ENCODE measurements around the gene SPAG8.

SPAG8 gene, protein sequence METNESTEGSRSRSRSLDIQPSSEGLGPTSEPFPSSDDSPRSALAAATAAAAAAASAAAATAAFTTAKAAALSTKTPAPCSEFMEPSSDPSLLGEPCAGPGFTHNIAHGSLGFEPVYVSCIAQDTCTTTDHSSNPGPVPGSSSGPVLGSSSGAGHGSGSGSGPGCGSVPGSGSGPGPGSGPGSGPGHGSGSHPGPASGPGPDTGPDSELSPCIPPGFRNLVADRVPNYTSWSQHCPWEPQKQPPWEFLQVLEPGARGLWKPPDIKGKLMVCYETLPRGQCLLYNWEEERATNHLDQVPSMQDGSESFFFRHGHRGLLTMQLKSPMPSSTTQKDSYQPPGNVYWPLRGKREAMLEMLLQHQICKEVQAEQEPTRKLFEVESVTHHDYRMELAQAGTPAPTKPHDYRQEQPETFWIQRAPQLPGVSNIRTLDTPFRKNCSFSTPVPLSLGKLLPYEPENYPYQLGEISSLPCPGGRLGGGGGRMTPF

DNA sequence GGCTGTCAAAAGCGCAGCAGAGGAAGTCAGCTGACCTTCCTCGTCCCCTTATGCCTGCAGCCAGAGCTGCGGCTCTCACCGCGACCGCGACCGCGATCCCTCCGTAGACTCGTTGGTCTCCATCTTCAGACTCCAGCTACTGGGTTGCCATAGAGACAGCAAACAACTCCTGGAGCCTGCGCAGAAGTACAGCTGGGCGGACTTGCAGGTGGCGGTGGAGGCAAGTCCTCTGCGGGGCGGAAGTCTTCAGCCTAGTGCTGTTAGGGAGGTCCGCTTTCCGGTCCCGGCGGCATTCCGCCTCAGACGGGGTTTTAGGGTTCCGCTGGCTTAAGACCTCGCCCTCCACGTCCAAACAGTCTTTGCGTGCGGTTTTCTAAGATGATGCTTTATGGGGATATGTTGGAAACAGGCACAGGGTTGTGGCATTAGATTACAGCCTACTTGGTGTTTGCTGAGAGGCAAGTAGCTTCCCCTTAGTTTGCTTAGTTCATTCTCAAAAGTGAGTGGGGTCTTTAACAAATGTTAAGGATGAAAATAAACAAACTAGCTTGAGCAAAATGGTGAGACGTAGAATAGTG, at the start of gene SPAG8:
TSS of gene SPAG8 (minus strand) at position 238 of the 578 bp plus-strand sequence. CDS start at position 123, 115 bp downstream.
- peak; percentile 72 to 90 (median 79) for DNase-seq (ENCODE audit: low read depth in 3 of 3)

- DNase-seq (ENCODE audit: low read depth in 3 of 3): no peak
Measured at GRCh38 chr9:35861161-35861897, 49.3 kb upstream of the SPAG8 start.

DNA sequence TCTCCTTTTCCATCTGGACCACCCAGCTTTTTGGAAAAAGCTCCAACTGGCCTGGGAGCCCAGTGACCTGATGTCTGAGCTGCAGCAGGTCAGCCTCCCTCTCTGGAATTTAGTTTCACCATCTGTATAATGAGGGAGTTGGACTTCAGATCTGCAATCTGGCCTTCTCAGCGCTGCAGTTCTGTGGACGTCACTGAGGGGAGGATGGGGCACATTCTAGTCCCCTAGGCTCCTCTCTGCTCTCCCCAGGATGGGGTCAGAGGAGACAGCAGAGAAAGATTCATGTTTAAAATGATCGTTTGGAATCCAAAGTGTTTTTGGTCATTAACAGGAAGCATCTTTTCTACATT, 47.9 kb upstream of the SPAG8 start:
- DNase-seq (ENCODE audit: low read depth in 3 of 3): no peak

- no peak for DNase-seq (ENCODE audit: low read depth in 3 of 3)
Measured at GRCh38 chr9:35859310-35859989, 47.4 kb upstream of the SPAG8 start.

DNA sequence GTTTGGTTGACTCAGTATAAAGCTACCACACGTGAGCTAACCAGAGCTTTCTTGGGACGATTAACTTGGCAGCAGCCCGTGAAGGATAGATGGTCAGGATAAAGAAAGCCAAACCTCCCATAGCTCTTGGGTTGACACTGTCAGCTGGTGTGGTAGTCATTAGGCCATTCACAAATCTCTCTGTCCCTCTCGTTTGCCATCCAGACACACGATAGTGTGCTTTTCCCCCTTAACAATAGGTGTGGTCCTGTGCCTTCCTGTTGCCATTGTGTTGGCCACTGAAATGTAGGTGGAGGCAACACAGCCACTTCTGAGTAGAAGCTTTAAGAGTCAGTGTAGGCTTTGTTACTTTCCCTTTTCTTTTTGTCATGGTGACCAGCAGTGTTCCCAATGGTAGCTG, 46.4 kb upstream of the SPAG8 start:
- no peak for DNase-seq (ENCODE audit: low read depth in 3 of 3)

DNA sequence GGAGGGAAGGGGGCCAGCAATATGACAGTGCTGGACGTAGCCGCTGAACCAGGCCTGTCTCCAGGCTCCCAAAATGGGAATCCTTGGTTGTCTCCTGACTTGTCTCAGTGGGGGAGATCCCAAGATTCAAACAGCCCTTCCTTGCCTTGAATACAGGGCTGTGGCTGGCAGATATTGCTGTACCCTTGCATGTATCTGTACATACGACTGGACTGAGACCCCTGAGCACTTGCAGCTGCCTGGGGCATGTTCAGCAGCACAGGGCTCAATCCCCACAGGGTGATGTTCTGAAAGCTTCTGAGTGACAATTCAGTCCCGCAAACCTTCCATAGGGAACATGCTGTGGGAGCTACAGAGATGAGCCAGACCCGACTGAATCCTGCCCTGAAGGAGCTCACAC, 44.8 kb upstream of the SPAG8 start:
- no peak for DNase-seq (ENCODE audit: low read depth in 3 of 3)

DNA sequence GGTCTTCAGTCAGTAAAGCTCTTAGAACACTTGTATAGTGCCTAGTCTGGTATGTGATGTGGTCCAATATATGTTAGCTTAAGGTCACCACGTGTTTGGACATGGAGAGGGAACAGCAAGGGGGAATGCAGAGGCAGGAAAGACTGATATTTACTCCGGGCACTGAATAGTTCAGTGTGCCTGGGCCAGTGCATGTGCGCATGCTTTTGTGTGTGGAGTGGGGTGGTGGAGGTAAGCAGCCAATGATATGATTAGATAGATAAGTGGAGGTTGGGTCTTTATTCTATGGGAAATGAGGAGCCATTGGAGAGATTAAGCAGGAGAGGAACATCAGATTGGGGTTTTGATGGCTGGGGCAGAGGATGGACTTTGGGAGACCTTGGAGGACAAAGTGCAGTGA, 44.1 kb upstream of the SPAG8 start:
- no peak for DNase-seq (ENCODE audit: low read depth in 3 of 3)

- no peak for DNase-seq (ENCODE audit: low read depth in 3 of 3)
Measured at GRCh38 chr9:35854091-35854762, 42.2 kb upstream of the SPAG8 start.

DNA sequence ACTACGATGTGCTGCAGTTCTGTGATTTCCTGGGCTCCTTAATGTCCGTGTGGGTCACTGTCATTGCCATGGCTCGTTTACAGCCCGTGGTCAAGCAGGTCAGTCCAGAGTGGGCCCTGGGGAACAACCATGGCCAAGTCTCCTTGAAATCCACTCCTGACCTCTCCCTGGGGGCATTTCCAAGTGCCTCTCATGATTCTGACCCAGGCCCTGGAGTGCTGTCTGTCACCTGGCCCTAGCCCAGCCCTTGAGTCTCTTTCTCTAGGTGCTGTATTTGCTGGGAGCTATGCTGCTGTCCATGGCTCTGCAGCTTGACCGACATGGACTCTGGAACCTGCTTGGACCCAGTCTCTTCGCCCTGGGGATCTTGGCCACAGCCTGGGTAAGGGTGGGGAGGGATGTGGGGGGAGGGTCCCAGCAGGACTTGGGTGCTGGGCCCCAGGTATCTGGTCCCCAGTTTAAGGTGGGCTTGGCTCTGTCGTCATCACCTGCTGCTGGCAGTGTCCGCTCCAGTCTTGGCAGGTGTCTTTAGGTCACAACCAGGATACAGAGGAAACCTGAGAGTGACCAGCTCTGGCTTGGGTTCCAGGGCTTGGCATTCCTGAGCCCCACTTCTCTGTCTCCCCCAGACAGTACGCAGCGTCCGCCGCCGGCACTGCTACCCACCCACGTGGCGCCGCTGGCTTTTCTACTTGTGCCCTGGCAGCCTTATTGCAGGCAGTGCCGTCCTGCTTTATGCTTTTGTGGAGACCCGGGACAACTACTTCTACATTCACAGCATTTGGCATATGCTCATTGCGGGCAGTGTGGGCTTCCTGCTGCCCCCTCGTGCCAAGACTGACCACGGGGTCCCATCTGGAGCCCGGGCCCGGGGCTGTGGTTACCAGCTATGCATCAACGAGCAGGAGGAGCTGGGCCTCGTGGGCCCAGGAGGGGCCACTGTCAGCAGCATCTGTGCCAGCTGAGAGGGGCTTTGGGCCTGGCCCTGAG, 41.1 kb upstream of the SPAG8 start:
- DNase-seq (ENCODE audit: low read depth in 3 of 3): no peak

- no peak for DNase-seq (ENCODE audit: low read depth in 3 of 3)
Measured at GRCh38 chr9:35852267-35852815, 40.3 kb upstream of the SPAG8 start.

GRCh38 chr9:35847792-35848572, 35.9 kb upstream of the SPAG8 start:
- DNase-seq (ENCODE audit: low read depth in 3 of 3): no peak

- DNase-seq (ENCODE audit: low read depth in 3 of 3): no peak
Measured at GRCh38 chr9:35845824-35846771, 34.0 kb upstream of the SPAG8 start.

DNA sequence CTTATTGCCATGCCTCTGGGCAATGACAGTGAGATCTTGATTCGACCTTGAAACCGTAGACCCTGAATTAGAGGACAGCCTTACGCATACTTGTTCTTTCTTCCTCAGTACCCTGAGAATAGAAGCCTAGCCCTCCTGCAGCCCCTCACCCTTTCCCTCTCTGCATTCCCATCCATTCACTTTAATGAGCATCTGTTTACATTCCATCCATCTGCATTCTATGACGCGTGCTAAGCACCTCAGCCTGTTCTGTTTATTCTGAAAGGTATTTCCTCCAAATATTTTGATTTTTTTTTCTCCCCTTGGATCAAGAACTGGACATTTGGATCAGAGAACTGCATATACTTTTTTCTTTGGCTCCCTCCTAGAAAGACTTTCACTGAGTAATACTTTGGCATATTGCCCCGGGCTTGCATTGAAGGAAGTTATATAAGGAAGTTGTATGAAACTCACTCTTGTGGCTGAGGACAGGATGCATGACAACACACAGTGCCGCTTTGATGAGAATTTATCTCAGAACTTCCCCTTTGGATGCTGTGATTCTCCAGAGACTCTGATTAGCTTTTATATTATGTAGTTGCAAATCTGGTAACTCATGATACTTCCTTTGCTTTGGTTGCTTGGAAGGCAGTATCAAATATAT, 32.7 kb upstream of the SPAG8 start:
- no peak for DNase-seq (ENCODE audit: low read depth in 3 of 3)

DNA sequence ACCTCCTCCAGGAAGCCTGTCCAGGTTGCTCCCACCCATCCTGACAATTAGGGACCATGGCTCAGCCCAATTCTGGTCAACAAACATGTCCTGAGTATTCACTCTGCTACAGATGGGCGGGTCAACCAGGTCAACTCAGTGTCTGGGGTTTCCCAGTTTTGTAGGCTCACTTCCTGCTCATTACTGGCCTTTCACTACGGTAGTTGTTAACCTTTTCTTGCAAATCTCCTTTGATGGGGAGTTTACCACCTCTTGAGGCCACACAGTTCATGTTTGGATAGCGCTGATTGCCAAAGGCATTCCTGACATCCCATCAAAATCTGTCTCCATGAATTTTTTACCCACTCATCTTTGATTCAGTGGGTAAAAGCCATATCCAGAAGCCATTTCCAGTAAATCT, 30.7 kb upstream of the SPAG8 start:
- no peak for DNase-seq (ENCODE audit: low read depth in 3 of 3)

DNA sequence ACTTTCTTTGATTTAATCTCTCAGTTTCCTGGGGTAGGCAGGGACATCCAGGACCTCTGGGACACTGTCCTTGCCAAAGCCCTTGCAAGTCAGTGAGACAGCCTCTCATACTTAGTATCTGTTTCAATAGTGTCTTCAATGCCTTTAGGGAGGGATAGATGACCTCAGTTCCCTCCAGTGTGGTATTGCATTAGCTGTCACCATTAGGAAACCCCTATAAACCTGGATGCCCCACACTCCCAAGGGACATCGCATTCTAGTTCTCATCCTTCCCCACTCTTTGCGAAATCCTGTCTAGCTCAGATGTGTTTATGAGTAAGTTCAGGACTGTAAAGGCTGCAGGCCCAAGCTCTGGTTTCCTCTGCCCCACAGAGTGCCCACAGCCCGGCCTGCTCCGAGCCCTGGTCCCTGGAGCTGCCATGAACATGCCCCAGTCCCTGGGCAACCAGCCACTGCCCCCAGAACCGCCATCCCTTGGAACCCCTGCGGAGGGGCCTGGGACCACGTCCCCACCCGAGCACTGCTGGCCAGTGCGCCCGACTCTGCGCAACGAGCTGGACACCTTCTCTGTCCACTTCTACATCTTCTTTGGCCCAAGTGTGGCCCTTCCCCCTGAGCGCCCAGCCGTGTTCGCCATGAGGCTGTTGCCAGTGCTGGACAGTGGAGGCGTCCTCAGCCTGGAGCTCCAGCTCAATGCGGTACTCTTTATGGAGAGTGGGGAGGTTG, 30.1 kb upstream of the SPAG8 start:
- DNase-seq (ENCODE audit: low read depth in 3 of 3): no peak

- no peak for DNase-seq (ENCODE audit: low read depth in 3 of 3)
Measured at GRCh38 chr9:35841645-35841900, 29.5 kb upstream of the SPAG8 start.

Measured in stimulated activated CD4-positive, alpha-beta T cell treated with anti-CD3 and anti-CD28 coated beads, TNF-alpha, amount 100 ng/mL, for 4 hours (primary cell).